OCI-LY1 (cell line): ENCODE results near the gene HTD2.

ENCODE experiments used
- H2AFZ ChIP-seq: fragments of 200-600 bp; sonication (generic), shearing (Covaris generic); 2 replicates; pipeline ENCODE4 v1.6.0; 2014; ENCODE audit warnings: antibody characterized with exemption, mild to moderate bottlenecking, low read length
- H3F3A ChIP-seq: fragments of 200-600 bp; sonication (generic), shearing (Covaris generic); 2 replicates; pipeline ENCODE4 v1.6.0; 2014; ENCODE audit warnings: mild to moderate bottlenecking, antibody characterized with exemption, low read length, moderate library complexity; ENCODE audit not compliant: insufficient read depth
- H3K27ac ChIP-seq: fragments of 200-600 bp; sonication (generic); 2 replicates; pipeline ENCODE4 v1.5.1; 2014; ENCODE audit warnings: low read length, mixed run types, mild to moderate bottlenecking, low read depth; ENCODE audit not compliant: poor library complexity, severe bottlenecking
- H3K27me3 ChIP-seq: fragments of 200-600 bp; sonication (generic); 2 replicates; pipeline ENCODE4 v1.6.0; 2014; ENCODE audit warnings: antibody characterized with exemption, mild to moderate bottlenecking, low read length, moderate library complexity; ENCODE audit not compliant: insufficient read depth
- H3K36me3 ChIP-seq: fragments of 200-600 bp; sonication (generic); 2 replicates; pipeline ENCODE4 v1.6.1; 2014; ENCODE audit warnings: mild to moderate bottlenecking, antibody characterized with exemption, low read length, moderate library complexity, mixed read lengths; ENCODE audit not compliant: insufficient read depth
- H3K4me1 ChIP-seq: fragments of 200-600 bp; sonication (generic); 2 replicates; pipeline ENCODE4 v1.5.1; 2014; ENCODE audit warnings: mild to moderate bottlenecking, low read length, moderate library complexity; ENCODE audit not compliant: insufficient read depth, severe bottlenecking
- H3K4me2 ChIP-seq: fragments of 200-600 bp; sonication (generic), shearing (Covaris generic); 2 replicates; pipeline ENCODE4 v1.6.1; 2014; ENCODE audit warnings: low read length
- H3K4me3 ChIP-seq: fragments of 200-600 bp; sonication (generic); 2 replicates; pipeline ENCODE4 v1.5.1; 2014; ENCODE audit warnings: low read length, low read depth, mild to moderate bottlenecking, mixed read lengths; ENCODE audit not compliant: poor library complexity, severe bottlenecking
- H3K79me2 ChIP-seq: fragments of 200-600 bp; shearing (Covaris generic); 2 replicates; pipeline ENCODE4 v1.6.1; 2016; ENCODE audit warnings: mixed run types, low read length, mixed read lengths; ENCODE audit not compliant: insufficient read depth
- H3K9ac ChIP-seq: fragments of 200-600 bp; sonication (generic), shearing (Covaris generic); 2 replicates; pipeline ENCODE4 v1.6.1; 2014; ENCODE audit warnings: mild to moderate bottlenecking, low read length, mixed read lengths
- H3K9me2 ChIP-seq: fragments of 200-600 bp; sonication (generic), shearing (Covaris generic); 2 replicates; pipeline ENCODE4 v1.6.1; 2014; ENCODE audit warnings: low read depth, mild to moderate bottlenecking, low read length, mixed read lengths
- H3K9me3 ChIP-seq: fragments of 200-600 bp; shearing (Covaris generic); 2 replicates; pipeline ENCODE4 v1.6.1; 2014; ENCODE audit warnings: low read length, mixed read lengths
- H4K20me1 ChIP-seq: fragments of 200-600 bp; sonication (generic), shearing (Covaris generic); 2 replicates; pipeline ENCODE4 v1.6.0; 2016; ENCODE audit warnings: mild to moderate bottlenecking, low read length; ENCODE audit not compliant: insufficient read depth
- EZH2 ChIP-seq: fragments of 200-600 bp; sonication (generic), shearing (Covaris generic); IDR thresholded peaks from 2 replicates; pipeline ENCODE4 v1.8.0; 2017; ENCODE audit warnings: borderline replicate concordance, mixed run types, mild to moderate bottlenecking, antibody characterized with exemption, low read length, moderate library complexity, mixed read lengths
- TF ChIP-seq, protein P1 (sequence below): fragments of 200-600 bp; sonication (generic), shearing (Covaris generic); IDR thresholded peaks from 2 replicates; pipeline ENCODE4 v1.5.1; 2017; ENCODE audit warnings: mild to moderate bottlenecking, antibody characterized with exemption, low read length, moderate library complexity, mixed read lengths

Gene HTD2

DNA sequence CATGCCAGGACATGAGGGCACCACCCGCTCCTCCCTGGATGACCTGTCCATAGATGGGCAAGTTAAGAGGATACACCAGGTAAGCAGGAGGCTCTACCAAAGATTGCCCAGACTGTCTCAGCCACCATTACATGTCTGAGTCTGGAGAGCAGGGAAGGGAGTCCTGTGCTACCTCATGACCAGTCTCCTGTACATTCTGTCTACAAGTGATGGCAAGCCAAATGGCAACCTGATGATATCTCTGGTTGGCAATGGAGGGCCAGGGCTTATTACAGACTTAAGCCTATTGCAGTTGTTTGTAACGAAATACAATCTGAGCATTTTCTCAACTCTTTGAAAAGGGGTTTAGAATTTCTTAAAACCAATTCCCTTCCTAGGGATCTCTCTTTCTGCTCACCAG is 37.0 kb upstream of the HTD2 start:
- Histone ChIP-seq H4K20me1 (no peaks in the 10 kb centered on the region), H3K4me2 (no peak overlapping the region), H3K79me2 (no peaks in the 10 kb centered on the region), H3K9ac (no peak overlapping the region), H3K9me3 (no peaks in the 10 kb centered on the region), H3K27me3 (no peaks in the 10 kb centered on the region), H3K9me2 (no peaks in the 10 kb centered on the region), H2AFZ (no peak overlapping the region), H3F3A (no peaks in the 10 kb centered on the region), H3K27ac (no peak overlapping the region), H3K4me3 (no peak overlapping the region), H3K36me3 (peaks cover 1% of the 10 kb centered on the region; the same call in 1 of the 2 replicates), H3K4me1 (peaks cover 15% of the 10 kb centered on the region)
- TF ChIP-seq, protein P1, sequence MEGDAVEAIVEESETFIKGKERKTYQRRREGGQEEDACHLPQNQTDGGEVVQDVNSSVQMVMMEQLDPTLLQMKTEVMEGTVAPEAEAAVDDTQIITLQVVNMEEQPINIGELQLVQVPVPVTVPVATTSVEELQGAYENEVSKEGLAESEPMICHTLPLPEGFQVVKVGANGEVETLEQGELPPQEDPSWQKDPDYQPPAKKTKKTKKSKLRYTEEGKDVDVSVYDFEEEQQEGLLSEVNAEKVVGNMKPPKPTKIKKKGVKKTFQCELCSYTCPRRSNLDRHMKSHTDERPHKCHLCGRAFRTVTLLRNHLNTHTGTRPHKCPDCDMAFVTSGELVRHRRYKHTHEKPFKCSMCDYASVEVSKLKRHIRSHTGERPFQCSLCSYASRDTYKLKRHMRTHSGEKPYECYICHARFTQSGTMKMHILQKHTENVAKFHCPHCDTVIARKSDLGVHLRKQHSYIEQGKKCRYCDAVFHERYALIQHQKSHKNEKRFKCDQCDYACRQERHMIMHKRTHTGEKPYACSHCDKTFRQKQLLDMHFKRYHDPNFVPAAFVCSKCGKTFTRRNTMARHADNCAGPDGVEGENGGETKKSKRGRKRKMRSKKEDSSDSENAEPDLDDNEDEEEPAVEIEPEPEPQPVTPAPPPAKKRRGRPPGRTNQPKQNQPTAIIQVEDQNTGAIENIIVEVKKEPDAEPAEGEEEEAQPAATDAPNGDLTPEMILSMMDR = no peak
- TF ChIP-seq EZH2 = no peak

DNA sequence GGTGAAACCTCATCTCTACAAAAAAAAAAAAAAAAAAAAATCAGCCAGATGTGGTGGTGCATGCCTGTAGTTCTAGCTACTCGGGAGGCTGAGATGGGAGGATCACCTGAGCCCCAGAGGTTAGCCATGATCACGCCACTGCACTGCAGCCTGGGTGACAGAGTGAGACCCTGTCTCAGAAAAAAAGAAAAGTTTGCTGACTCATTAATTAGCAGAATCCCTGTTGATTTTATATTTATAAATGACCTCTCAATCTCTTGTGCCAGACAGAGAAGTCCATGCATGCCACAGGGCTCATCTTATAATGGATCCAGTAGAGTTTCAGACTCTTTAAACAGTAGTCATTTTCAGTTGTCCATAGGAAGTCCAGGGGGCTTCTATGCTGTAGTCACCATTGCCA is 35.8 kb upstream of the HTD2 start:
- Histone ChIP-seq H3K27ac (no peak overlapping the region), H3K9ac (no peak overlapping the region), H3K4me3 (no peak overlapping the region), H3K4me2 (no peak overlapping the region), H2AFZ (no peak overlapping the region), H3F3A (no peaks in the 10 kb centered on the region), H4K20me1 (no peaks in the 10 kb centered on the region), H3K27me3 (no peaks in the 10 kb centered on the region), H3K9me3 (no peaks in the 10 kb centered on the region), H3K9me2 (no peaks in the 10 kb centered on the region), H3K79me2 (no peaks in the 10 kb centered on the region), H3K36me3 (peaks cover 7% of the 10 kb centered on the region), H3K4me1 (peaks cover 14% of the 10 kb centered on the region)
- TF ChIP-seq EZH2 = no peak
- TF ChIP-seq, protein P1 = no peak

DNA sequence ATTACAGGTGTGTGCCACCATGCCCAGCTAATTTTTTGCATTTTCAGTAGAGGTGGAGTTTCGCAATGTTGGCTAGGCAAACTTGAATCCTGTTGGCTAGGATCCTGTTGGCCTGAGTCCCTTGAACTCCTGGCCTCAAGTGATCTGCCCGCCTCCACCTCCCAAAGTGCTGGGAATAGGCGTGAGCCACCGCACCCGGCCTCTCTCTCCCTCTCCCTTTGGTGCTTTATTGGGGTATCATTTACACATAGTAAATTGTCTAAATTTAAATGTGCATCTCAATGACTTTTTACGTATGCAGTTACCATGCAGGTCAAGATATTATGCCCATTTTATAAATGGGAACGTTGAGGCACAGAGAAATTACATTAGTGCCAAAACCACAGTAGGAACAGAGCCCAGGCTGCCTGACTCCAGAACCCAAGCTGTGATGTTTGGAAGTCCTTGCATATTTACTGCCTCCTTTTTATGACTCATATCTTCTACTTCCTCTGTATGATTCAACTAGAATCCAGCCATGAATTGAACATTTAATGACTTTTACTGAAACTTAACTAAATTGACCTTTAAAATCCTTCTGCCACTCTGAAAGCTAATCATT is 34.3 kb upstream of the HTD2 start:
- H3K9ac ChIP-seq = no peak overlapping the region
- H3K4me2 ChIP-seq = no peak overlapping the region

More for the DNA sequence above, 34.3 kb upstream of the HTD2 start:
- Histone ChIP-seq H3K4me3 (no peak overlapping the region), H3K27me3 (no peaks in the 10 kb centered on the region), H3K27ac (no peak overlapping the region), H4K20me1 (no peaks in the 10 kb centered on the region), H2AFZ (no peak overlapping the region), H3K79me2 (no peaks in the 10 kb centered on the region), H3F3A (no peaks in the 10 kb centered on the region), H3K9me2 (no peaks in the 10 kb centered on the region), H3K36me3 (peaks cover 7% of the 10 kb centered on the region), H3K4me1 (no peaks in the 10 kb centered on the region), H3K9me3 (no peaks in the 10 kb centered on the region)
- TF ChIP-seq, protein P1 = no peak
- TF ChIP-seq EZH2 = no peak
